Measurements from ENCODE around the gene PBX3. TPM values are rescaled to one million over a fixed set of nuclear protein-coding genes. Genes with fewer than 3 reads are reported as not detected.

The PBX3 gene
- total RNA-seq, 1 donor from 2014 or later = 10.6 TPM

DNA sequence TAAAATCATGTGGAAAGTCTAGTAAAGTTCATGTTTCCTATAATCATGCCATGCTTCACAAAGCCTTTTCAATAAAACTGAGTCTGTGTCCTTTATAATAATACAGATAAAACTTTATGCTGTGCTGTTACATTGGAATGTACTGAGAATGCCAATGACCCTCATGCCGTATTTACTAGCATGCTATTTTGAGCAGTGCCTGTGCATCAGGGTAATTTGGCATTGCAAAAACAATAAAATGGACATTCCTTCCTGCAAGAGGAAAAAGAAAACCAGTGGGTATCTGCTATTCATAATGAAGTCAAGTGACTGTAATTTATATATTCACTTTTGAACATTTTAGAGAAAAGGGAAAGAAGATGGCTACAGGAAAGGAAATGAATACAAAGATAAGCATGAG lies 159.0 kb downstream of the PBX3 start:
- TF ChIP-seq CTCF (IDR thresholded peaks at IDR 0.05; ENCODE audit: insufficient read depth, low read length, poor library complexity, severe bottlenecking) = no peak
- no peak for DNase-seq (ENCODE audit: low read depth)

DNA sequence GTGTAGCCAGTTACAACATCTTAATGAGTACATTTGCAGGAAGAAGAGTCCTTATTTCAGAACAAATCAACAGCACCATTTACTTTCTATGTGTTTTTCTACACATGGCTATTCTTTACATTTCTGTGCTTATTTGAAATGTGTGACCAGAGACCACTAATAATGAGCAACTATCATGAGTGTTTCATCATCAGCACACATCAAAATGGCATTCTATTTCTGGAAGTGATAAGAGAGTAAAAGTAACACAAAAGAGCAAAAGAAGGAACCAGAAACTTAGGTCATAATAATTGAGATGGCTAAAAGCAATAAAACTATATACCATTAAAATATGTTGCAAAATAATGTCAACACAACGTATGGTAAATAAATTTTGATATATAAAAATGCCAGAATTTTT lies 159.7 kb downstream of the PBX3 start:
- no peak for DNase-seq (ENCODE audit: low read depth)
- no peaks in the 10 kb centered on the region for H3K27me3 ChIP-seq (ENCODE audit: control insufficient read depth, insufficient read depth, low read length)
- no peak for TF ChIP-seq CTCF (IDR thresholded peaks at IDR 0.05; ENCODE audit: insufficient read depth, low read length, poor library complexity, severe bottlenecking)
- H3K4me3 ChIP-seq (ENCODE audit: low read depth, low read length) = no peak overlapping the region
- no peaks in the 10 kb centered on the region for H3K36me3 ChIP-seq (ENCODE audit: control insufficient read depth, insufficient read depth, low read length)

More for the DNA sequence above, 159.0 kb downstream of the PBX3 start:
- Histone ChIP-seq H3K4me3 (ENCODE audit: low read depth, low read length) (no peak overlapping the region), H3K27me3 (ENCODE audit: control insufficient read depth, insufficient read depth, low read length) (no peaks in the 10 kb centered on the region), H3K36me3 (ENCODE audit: control insufficient read depth, insufficient read depth, low read length) (no peaks in the 10 kb centered on the region)

GRCh38 chr9:125908136-125908535 lies 161.0 kb downstream of the PBX3 start:
- no peaks in the 10 kb centered on the region for H3K36me3 ChIP-seq (ENCODE audit: control insufficient read depth, insufficient read depth, low read length)
- H3K27me3 ChIP-seq (ENCODE audit: control insufficient read depth, insufficient read depth, low read length) = no peaks in the 10 kb centered on the region
- no peak for TF ChIP-seq CTCF (IDR thresholded peaks at IDR 0.05; ENCODE audit: insufficient read depth, low read length, poor library complexity, severe bottlenecking)
- H3K4me3 ChIP-seq (ENCODE audit: low read depth, low read length) = no peak overlapping the region
- DNase-seq (ENCODE audit: low read depth) = no peak

DNA sequence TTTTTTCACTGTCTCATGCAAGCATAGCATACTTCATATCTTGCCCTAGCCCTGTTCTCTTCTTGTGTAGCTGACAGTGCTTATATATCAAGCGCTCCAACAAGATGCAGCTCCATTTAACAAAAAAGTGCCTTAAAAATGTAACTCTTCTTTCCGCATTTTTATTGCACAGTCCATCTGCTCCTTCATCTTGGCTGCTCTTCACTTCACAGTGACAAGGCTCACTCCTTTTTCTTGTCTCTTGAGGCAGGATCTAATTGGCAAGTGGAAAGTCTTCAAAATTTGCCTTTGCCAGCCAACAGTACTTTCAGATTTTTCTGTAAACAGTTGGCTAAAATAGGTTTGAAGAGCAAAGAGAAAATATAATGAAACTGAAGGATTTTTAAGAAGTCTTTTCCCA lies 161.8 kb downstream of the PBX3 start:
- Histone ChIP-seq H3K4me3 (ENCODE audit: low read depth, low read length) (no peak overlapping the region), H3K27me3 (ENCODE audit: control insufficient read depth, insufficient read depth, low read length) (no peaks in the 10 kb centered on the region), H3K36me3 (ENCODE audit: control insufficient read depth, insufficient read depth, low read length) (no peaks in the 10 kb centered on the region)
- TF ChIP-seq CTCF (IDR thresholded peaks at IDR 0.05; ENCODE audit: insufficient read depth, low read length, poor library complexity, severe bottlenecking) = no peak
- DNase-seq (ENCODE audit: low read depth) = no peak

DNA sequence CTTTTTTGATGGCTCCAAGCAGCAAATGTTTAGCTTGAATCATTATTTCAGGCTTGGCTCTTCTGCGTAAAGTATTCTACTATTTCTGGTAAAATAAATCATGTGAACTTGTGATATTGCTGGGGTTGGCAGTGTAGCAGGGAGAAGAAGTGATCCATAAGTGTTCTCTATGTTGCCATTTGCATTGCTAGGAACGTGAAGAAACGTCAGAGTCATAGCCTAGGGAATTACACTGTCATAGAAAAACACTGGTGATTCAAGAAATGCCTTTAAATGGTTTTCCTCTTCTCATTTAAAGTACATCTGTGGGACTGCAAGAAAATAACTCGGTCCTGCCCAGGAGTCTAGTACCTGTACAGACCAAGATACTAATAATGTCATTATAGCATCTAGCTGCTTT lies 162.3 kb downstream of the PBX3 start:
- no peak for TF ChIP-seq CTCF (IDR thresholded peaks at IDR 0.05; ENCODE audit: insufficient read depth, low read length, poor library complexity, severe bottlenecking)
- H3K36me3 ChIP-seq (ENCODE audit: control insufficient read depth, insufficient read depth, low read length) = no peaks in the 10 kb centered on the region
- H3K4me3 ChIP-seq (ENCODE audit: low read depth, low read length) = no peak overlapping the region
- H3K27me3 ChIP-seq (ENCODE audit: control insufficient read depth, insufficient read depth, low read length) = no peaks in the 10 kb centered on the region
- DNase-seq (ENCODE audit: low read depth) = no peak

DNA sequence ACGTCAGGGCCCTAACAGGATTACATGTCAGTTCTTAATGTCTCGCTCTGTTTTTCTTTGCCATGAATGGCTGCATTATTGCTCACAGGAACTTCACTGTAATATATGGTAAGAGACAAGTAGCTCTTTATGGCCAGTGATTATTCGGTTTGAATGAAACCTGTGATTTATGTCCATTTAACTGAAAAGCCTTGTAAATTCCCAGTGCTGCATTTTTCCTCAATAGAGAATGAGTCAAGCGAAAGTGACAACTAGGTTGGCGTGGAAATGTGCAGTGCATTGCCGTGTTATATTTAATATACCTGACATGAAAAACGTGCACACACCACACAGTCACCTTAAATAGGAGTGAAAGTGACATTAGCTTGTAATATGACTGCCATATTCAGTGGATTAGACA lies 163.1 kb downstream of the PBX3 start:
- Histone ChIP-seq H3K27me3 (ENCODE audit: control insufficient read depth, insufficient read depth, low read length) (no peaks in the 10 kb centered on the region), H3K36me3 (ENCODE audit: control insufficient read depth, insufficient read depth, low read length) (no peaks in the 10 kb centered on the region), H3K4me3 (ENCODE audit: low read depth, low read length) (no peak overlapping the region)
- no peak for DNase-seq (ENCODE audit: low read depth)
- no peak for TF ChIP-seq CTCF (IDR thresholded peaks at IDR 0.05; ENCODE audit: insufficient read depth, low read length, poor library complexity, severe bottlenecking)

Data from kidney epithelial cell (primary cell).